Measurements from ENCODE around the gene ZNF277. TPM values are rescaled to one million over a fixed set of nuclear protein-coding genes. Genes with fewer than 3 reads are reported as not detected.
A peak's percentile ranks its signal among the peaks of the same experiment; 100 is the strongest.

ZNF277 gene
- total RNA-seq, 1 experiment from 2014 or later, result 13.1 TPM

DNA sequence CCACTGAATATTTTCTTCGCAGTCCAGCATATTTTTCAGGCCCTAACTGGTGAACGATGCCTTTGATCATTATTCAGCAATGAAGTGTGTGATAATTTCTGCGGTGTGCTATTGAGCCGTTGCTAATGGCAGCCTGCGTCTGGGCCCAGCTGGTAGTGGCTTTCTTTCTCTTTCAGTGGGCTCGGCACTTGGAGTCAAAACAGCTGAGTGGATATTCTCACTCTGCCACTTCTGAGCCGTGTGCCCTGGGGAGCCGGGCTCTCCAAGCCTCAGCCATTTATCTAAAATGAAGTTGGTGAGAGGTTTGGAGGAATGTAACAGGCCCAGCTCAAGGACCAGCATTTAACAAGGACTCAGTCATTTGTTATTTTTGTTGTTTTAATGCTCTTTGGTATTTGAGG, 156.2 kb downstream of the ZNF277 start:
- no peaks in the 10 kb centered on the region; a peak in 1 of 7 replicates for H3K36me3 Mint-ChIP-seq (ENCODE audit: insufficient read depth in 1 of 3, low read depth in 3 of 3)
- Histone ChIP-seq H2BK120ac (ENCODE audit: low read depth, low read length, poor library complexity, severe bottlenecking) (no peak overlapping the region), H3K4me2 (ENCODE audit: insufficient read depth, insufficient read length, low read length) (no peak overlapping the region), H3K9me3 (ENCODE audit: control insufficient read depth, low read depth, low read length) (no peaks in the 10 kb centered on the region), H4K91ac (ENCODE audit: insufficient read length, low read depth, low read length) (no peak overlapping the region), H3K23ac (ENCODE audit: insufficient read length, low read depth, low read length) (no peak overlapping the region), H3K27me3 (ENCODE audit: insufficient read depth, low read length) (no peaks in the 10 kb centered on the region), H3K27ac (ENCODE audit: insufficient read length, low read depth, low read length) (no peak overlapping the region), H3K79me2 (ENCODE audit: insufficient read depth, low read length) (no peaks in the 10 kb centered on the region), H2BK5ac (ENCODE audit: insufficient read length, low read length) (no peak overlapping the region), H3K4ac (ENCODE audit: low read depth, low read length) (no peak overlapping the region), H3K56ac (ENCODE audit: insufficient read length, low read depth, low read length) (no peak overlapping the region), H3K14ac (ENCODE audit: insufficient read depth, low read length) (no peak overlapping the region), H2BK20ac (ENCODE audit: low read depth, low read length, poor library complexity, severe bottlenecking) (no peak overlapping the region), H3K23me2 (ENCODE audit: insufficient read length, low read depth, low read length, poor library complexity, severe bottlenecking) (no peaks in the 10 kb centered on the region), H2BK15ac (ENCODE audit: low read depth, low read length) (no peak overlapping the region), H2AFZ (ENCODE audit: low read length) (no peak overlapping the region), H3T11ph (ENCODE audit: low read length) (no peak overlapping the region), H2BK12ac (ENCODE audit: insufficient read length, low read depth, low read length) (no peak overlapping the region), H4K20me1 (ENCODE audit: control insufficient read depth, insufficient read depth, insufficient read length) (no peaks in the 10 kb centered on the region), H3K4me1 (ENCODE audit: insufficient read depth, low read length) (no peaks in the 10 kb centered on the region), H3K79me1 (ENCODE audit: insufficient read depth, low read depth, low read length, poor library complexity, severe bottlenecking) (no peaks in the 10 kb centered on the region), H3K9ac (ENCODE audit: extremely low read depth, insufficient read length, low read length) (no peak overlapping the region), H3K18ac (ENCODE audit: insufficient read length, low read depth, low read length) (no peak overlapping the region), H4K5ac (ENCODE audit: insufficient read length, low read depth, low read length) (no peak overlapping the region), H2AK5ac (ENCODE audit: insufficient read length, low read length) (no peak overlapping the region), H4K8ac (replicated peaks; ENCODE audit: insufficient read length, low read depth, low read length) (no peak overlapping the region)
- no peaks in the 10 kb centered on the region for H3K27me3 Mint-ChIP-seq (ENCODE audit: low read depth)
- H3K9me3 Mint-ChIP-seq, result peaks cover 0 to 2% of the 10 kb centered on the region in 2 experiments; a peak in 1 of 5 replicates
- no peak overlapping the region for H3K4me3 Mint-ChIP-seq
- no peak for DNase-seq
- TF ChIP-seq, protein P1, sequence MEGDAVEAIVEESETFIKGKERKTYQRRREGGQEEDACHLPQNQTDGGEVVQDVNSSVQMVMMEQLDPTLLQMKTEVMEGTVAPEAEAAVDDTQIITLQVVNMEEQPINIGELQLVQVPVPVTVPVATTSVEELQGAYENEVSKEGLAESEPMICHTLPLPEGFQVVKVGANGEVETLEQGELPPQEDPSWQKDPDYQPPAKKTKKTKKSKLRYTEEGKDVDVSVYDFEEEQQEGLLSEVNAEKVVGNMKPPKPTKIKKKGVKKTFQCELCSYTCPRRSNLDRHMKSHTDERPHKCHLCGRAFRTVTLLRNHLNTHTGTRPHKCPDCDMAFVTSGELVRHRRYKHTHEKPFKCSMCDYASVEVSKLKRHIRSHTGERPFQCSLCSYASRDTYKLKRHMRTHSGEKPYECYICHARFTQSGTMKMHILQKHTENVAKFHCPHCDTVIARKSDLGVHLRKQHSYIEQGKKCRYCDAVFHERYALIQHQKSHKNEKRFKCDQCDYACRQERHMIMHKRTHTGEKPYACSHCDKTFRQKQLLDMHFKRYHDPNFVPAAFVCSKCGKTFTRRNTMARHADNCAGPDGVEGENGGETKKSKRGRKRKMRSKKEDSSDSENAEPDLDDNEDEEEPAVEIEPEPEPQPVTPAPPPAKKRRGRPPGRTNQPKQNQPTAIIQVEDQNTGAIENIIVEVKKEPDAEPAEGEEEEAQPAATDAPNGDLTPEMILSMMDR (conservative IDR thresholded peaks at IDR 0.05), result no peak
- WGBS (ENCODE audit: extremely low coverage, insufficient read length, low lambda C conversion rate), result no CpG with 5 or more reads among the region's 8 CpGs
- peak overlapping the region; percentile 30 to 78 (median 40); a peak in 5 of 7 replicates for H3K27ac Mint-ChIP-seq
- H3K4me1 Mint-ChIP-seq, result peaks cover 17 to 19% of the 10 kb centered on the region in 2 experiments

Measured in H9 (cell line).